GM15510 (cell line): ENCODE results near the gene ABCD1.

Experiments
- POLR2A ChIP-seq: IDR thresholded peaks from 3 replicates; pipeline ENCODE4 v1.6.1; 2011; ENCODE audit warnings: borderline replicate concordance; ENCODE audit not compliant: insufficient read length; ENCODE audit errors: extremely low read depth

The ABCD1 gene

GRCh38 chrX:153709726-153710674, 14.7 kb upstream of the ABCD1 start:
- TF ChIP-seq POLR2A: no peak

- TF ChIP-seq POLR2A: no peak
Observed at GRCh38 chrX:153714256-153714655, 10.4 kb upstream of the ABCD1 start.

- no peak for TF ChIP-seq POLR2A
Observed at GRCh38 chrX:153717445-153717844, 7.2 kb upstream of the ABCD1 start.

GRCh38 chrX:153719238-153719637, 5.4 kb upstream of the ABCD1 start:
- TF ChIP-seq POLR2A: no peak

- TF ChIP-seq POLR2A: no peak
Observed at GRCh38 chrX:153719701-153720100, 5.0 kb upstream of the ABCD1 start.

GRCh38 chrX:153722704-153723350, 1.8 kb upstream of the ABCD1 start:
- no peak for TF ChIP-seq POLR2A

- no peak for TF ChIP-seq POLR2A
Observed at GRCh38 chrX:153723351-153724251, 1.1 kb upstream of the ABCD1 start.

GRCh38 chrX:153725039-153725831, 579 bp downstream of the ABCD1 start:
- no peak for TF ChIP-seq POLR2A

- TF ChIP-seq POLR2A: no peak
Observed at GRCh38 chrX:153725832-153726285, 1.2 kb downstream of the ABCD1 start.

GRCh38 chrX:153726286-153727122, 1.8 kb downstream of the ABCD1 start:
- no peak for TF ChIP-seq POLR2A

- no peak for TF ChIP-seq POLR2A
Observed at GRCh38 chrX:153727123-153727931, 2.7 kb downstream of the ABCD1 start.

- no peak for TF ChIP-seq POLR2A
Observed at GRCh38 chrX:153728095-153728494, 3.4 kb downstream of the ABCD1 start.
